Peyer's patch (tissue), 4 donors: ENCODE results near the gene PTOV1. TPM values are rescaled to one million over a fixed set of nuclear protein-coding genes. Genes with fewer than 3 reads are reported as not detected.

Source experiments
- DNase-seq, 3 donors: peaks; one replicate each; pipeline ENCODE4 v3.0.0-alpha.2; 2017 to 2019
- H3K27ac ChIP-seq, 4 donors: fragments of 200-600 bp; sonication (generic); one replicate each; pipeline ENCODE4 v1.5.1; 2016 to 2019
- H3K27me3 ChIP-seq, 2 donors: fragments of 200-600 bp; sonication (generic); one replicate each; pipeline ENCODE4 v1.5.1; 2019
- H3K36me3 ChIP-seq, 3 donors: fragments of 200-600 bp; sonication (generic); one replicate each; pipeline ENCODE4 v1.5.1; 2016 to 2019
- H3K4me1 ChIP-seq, 4 donors: fragments of 200-600 bp; sonication (generic); one replicate each; pipeline ENCODE4 v1.5.1; 2016 to 2019
- H3K4me3 ChIP-seq, 4 donors: fragments of 200-600 bp; sonication (generic); 1 replicate in 3 of 4; 2 replicates in 1 of 4; pipeline ENCODE4 v1.5.1; 2016 to 2019; ENCODE audit warnings: mild to moderate bottlenecking in 1 of 4
- H3K9me3 ChIP-seq, 4 donors: fragments of 200-600 bp; sonication (generic); one replicate each; pipeline ENCODE4 v1.5.1; 2016 to 2019; ENCODE audit warnings: mild to moderate bottlenecking in 1 of 4
- POLR2A ChIP-seq, 2 donors: fragments of 450-650 bp; IDR thresholded peaks; one replicate each; pipeline ENCODE4 v1.5.1; 2017; ENCODE audit warnings: antibody characterized with exemption in 2 of 2, mild to moderate bottlenecking in 2 of 2, moderate library complexity in 2 of 2
- total RNA-seq, 4 donors: library from RNA; depleted of rRNA; stranded (reverse); fragments of >200 nt; gene quantifications; one replicate each; pipeline ENCODE4 v1.1.0, GENCODE V29; 2016
- TF ChIP-seq, protein P1 (sequence below), 6 experiments: fragments of 450-650 bp in 4 of 6; fragments of 200-600 bp in 2 of 6; sonication (generic) in 1 of 6; IDR thresholded peaks; one replicate each; pipeline ENCODE4 v1.5.1; 2017 to 2019; ENCODE audit warnings: antibody characterized with exemption in 6 of 6, mild to moderate bottlenecking in 3 of 6, moderate library complexity in 1 of 6

PTOV1 gene
- total RNA-seq, 4 donors from 2014 or later: 80.0 to 153 (median 95.9) TPM

DNA sequence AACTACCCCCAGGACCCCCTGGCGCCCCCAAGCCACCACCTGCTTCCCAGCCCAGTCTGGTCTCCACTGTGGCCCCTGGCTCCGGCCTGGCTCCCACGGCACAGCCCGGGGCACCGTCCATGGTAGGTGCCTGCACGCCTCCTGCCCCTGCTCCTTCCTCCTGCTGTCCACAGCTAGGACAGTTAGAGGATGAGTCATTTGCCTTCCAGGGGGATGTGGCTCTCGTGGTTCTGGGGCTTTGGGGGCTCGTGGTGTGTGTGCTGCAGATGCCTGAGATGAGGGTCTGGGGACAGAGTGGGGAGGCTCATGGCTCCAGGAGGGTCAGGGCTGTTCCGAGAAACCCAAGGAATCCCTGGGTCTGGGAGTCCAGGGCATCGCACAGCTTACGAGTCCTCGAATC, 20.2 kb upstream of the PTOV1 start:
- Histone ChIP-seq H3K9me3 (no peaks in the 10 kb centered on the region), H3K4me1 (no peaks in the 10 kb centered on the region), H3K27me3 (no peaks in the 10 kb centered on the region), H3K36me3 (peaks cover 0 to 74% (median 0%) of the 10 kb centered on the region in 3 donors), H3K27ac (no peak overlapping the region), H3K4me3 (no peak overlapping the region)
- no peak for TF ChIP-seq POLR2A (IDR thresholded peaks at IDR 0.05)
- TF ChIP-seq, protein P1, sequence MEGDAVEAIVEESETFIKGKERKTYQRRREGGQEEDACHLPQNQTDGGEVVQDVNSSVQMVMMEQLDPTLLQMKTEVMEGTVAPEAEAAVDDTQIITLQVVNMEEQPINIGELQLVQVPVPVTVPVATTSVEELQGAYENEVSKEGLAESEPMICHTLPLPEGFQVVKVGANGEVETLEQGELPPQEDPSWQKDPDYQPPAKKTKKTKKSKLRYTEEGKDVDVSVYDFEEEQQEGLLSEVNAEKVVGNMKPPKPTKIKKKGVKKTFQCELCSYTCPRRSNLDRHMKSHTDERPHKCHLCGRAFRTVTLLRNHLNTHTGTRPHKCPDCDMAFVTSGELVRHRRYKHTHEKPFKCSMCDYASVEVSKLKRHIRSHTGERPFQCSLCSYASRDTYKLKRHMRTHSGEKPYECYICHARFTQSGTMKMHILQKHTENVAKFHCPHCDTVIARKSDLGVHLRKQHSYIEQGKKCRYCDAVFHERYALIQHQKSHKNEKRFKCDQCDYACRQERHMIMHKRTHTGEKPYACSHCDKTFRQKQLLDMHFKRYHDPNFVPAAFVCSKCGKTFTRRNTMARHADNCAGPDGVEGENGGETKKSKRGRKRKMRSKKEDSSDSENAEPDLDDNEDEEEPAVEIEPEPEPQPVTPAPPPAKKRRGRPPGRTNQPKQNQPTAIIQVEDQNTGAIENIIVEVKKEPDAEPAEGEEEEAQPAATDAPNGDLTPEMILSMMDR (IDR thresholded peaks at IDR 0.05): no peak
- DNase-seq: no peak

DNA sequence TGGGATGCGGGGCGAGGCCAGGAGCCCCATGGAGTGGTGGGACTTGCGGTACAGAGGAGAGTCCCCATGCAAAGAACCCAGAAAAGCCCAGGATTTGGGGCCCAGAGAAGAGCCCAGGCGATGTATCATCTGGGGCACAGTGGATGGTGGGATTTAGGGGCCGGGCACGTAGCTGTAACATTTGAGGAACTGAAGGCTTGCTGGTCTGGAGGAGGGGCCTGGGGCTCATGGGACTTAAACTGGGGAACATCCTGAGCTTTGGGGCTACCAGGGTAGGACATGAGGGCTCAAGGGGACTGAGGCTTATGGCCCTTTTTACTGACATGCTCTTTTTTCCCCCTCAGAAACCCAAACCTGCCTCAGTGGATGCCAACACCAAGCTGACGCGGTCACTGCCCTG, 19.4 kb upstream of the PTOV1 start:
- Histone ChIP-seq H3K36me3 (peaks cover 0 to 82% (median 0%) of the 10 kb centered on the region in 3 donors), H3K9me3 (no peaks in the 10 kb centered on the region), H3K4me1 (no peaks in the 10 kb centered on the region), H3K27me3 (no peaks in the 10 kb centered on the region), H3K27ac (no peak overlapping the region), H3K4me3 (no peak overlapping the region)
- DNase-seq: no peak
- TF ChIP-seq POLR2A (IDR thresholded peaks at IDR 0.05): no peak
- TF ChIP-seq, protein P1 (IDR thresholded peaks at IDR 0.05): no peak

DNA sequence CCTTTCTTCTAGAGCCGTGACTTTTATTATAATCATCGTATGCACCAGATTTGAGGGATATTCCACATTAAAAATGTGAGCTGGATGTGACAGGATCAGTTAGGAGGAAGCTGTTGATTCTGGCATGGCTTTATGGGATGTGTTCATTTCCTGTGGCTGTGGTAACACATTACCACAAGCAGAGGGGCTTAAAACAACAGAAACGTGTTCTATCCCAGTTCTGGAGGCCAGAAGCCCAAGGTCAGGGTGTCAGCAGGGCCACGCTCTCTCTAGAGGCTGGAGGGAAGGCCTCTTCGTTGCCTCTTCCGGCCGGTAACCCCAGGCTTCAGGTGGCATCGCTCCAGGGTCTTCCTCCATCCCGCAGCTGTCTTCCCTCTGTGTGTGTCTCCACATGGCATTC, 18.4 kb upstream of the PTOV1 start:
- DNase-seq: no peak
- Histone ChIP-seq H3K36me3 (peaks cover 0 to 92% (median 0%) of the 10 kb centered on the region in 3 donors), H3K9me3 (no peaks in the 10 kb centered on the region), H3K4me1 (no peaks in the 10 kb centered on the region), H3K27me3 (no peaks in the 10 kb centered on the region), H3K4me3 (no peak overlapping the region), H3K27ac (no peak overlapping the region)
- no peak for TF ChIP-seq POLR2A (IDR thresholded peaks at IDR 0.05)
- TF ChIP-seq, protein P1 (IDR thresholded peaks at IDR 0.05): no peak

DNA sequence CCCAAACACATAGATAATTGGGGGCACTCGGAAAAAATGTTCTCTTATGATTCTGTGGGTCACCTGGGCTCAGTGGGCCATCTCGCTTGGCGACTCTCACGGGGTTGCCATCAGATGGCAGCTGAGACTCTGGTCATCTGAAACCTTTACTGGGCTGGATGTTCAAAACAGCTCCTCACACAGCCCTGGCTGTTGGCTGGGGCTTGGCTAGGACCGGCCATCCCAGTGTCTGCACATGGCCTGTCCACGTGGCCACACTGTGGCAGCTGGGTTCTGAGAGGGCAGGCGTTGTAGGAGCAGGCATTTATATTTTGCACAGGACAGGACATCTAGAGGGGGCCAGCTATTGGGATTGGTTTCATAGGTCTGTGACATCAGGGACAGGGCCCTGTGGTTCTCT, 17.4 kb upstream of the PTOV1 start:
- Histone ChIP-seq H3K4me1 (no peaks in the 10 kb centered on the region), H3K36me3 (peaks cover 0 to 98% (median 0%) of the 10 kb centered on the region in 3 donors), H3K27ac (no peak overlapping the region), H3K9me3 (no peaks in the 10 kb centered on the region), H3K27me3 (no peaks in the 10 kb centered on the region), H3K4me3 (no peak overlapping the region)
- TF ChIP-seq, protein P1 (IDR thresholded peaks at IDR 0.05): no peak
- TF ChIP-seq POLR2A (IDR thresholded peaks at IDR 0.05): no peak
- no peak for DNase-seq

DNA sequence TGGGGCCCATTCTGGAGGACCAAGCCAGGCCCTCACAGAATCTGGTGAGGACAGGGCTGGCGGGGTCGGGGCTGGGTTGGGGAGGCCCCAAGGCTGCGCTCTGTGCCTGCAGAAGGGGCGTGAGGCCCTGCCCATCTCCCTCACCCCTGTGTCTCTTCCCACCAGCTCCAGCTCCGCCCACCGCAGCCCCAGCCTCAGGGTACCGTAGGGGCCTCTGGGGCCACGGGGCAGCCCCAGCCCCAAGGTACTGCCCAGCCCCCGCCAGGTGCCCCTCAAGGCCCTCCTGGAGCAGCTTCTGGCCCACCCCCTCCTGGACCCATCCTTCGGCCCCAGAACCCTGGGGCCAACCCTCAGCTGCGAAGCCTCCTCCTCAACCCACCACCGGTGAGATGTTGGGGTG, 15.4 kb upstream of the PTOV1 start:
- Histone ChIP-seq H3K27ac (no peak overlapping the region), H3K27me3 (no peaks in the 10 kb centered on the region), H3K9me3 (no peaks in the 10 kb centered on the region)

More for the DNA sequence above, 15.4 kb upstream of the PTOV1 start:
- H3K4me1 ChIP-seq: no peaks in the 10 kb centered on the region
- peaks cover 0 to 85% (median 0%) of the 10 kb centered on the region in 3 donors for H3K36me3 ChIP-seq
- TF ChIP-seq, protein P1 (IDR thresholded peaks at IDR 0.05): no peak
- TF ChIP-seq POLR2A (IDR thresholded peaks at IDR 0.05): no peak
- H3K4me3 ChIP-seq: no peak overlapping the region
- DNase-seq: no peak
